Effector memory CD8-positive, alpha-beta T cell (primary cell): ENCODE results near the gene AMER3.
"Not testable (repeated sequence)": the region's sequence is repeated elsewhere in the genome, so short reads cannot be mapped to it uniquely, and the experiment has no call there.

Experiments used
- ATAC-seq: fragments of 150-1000 bp; cut with Tn5 transposase; replicated peaks from 2 replicates; pipeline ENCODE4 v1.10.0; 2021; ENCODE audit warnings: mild to moderate bottlenecking, moderate library complexity
- DNase-seq, 3 experiments: peaks; one replicate each; pipeline ENCODE4 v3.0.0; 2021
- H3K27ac Mint-ChIP-seq, 2 donors: one replicate each; pipeline ENCODE4 v1.8.0; 2022; ENCODE audit warnings: mild to moderate bottlenecking in 2 of 2, mixed read lengths in 2 of 2, moderate library complexity in 2 of 2
- H3K27me3 Mint-ChIP-seq, 2 donors: one replicate each; pipeline ENCODE4 v1.8.0; 2022; ENCODE audit warnings: mixed read lengths in 2 of 2
- H3K36me3 Mint-ChIP-seq: one replicate; pipeline ENCODE4 v1.8.0; 2022; ENCODE audit warnings: mild to moderate bottlenecking, moderate library complexity, mixed read lengths; ENCODE audit not compliant: insufficient read depth
- H3K4me1 Mint-ChIP-seq, 2 donors: one replicate each; pipeline ENCODE4 v1.8.0; 2022; ENCODE audit warnings: low read depth in 2 of 2, mixed read lengths in 2 of 2
- H3K4me3 Mint-ChIP-seq, 2 donors: one replicate each; pipeline ENCODE4 v1.8.0; 2022; ENCODE audit warnings: mild to moderate bottlenecking in 2 of 2, mixed read lengths in 2 of 2, moderate library complexity in 2 of 2
- H3K9me3 Mint-ChIP-seq, 2 donors: one replicate each; pipeline ENCODE4 v1.8.0; 2022; ENCODE audit warnings: mixed read lengths in 2 of 2
- total RNA-seq, 9 experiments: gene quantifications; one replicate each; lab custom pipeline; 2026; lab: John Stamatoyannopoulos, UW

The AMER3 gene, protein sequence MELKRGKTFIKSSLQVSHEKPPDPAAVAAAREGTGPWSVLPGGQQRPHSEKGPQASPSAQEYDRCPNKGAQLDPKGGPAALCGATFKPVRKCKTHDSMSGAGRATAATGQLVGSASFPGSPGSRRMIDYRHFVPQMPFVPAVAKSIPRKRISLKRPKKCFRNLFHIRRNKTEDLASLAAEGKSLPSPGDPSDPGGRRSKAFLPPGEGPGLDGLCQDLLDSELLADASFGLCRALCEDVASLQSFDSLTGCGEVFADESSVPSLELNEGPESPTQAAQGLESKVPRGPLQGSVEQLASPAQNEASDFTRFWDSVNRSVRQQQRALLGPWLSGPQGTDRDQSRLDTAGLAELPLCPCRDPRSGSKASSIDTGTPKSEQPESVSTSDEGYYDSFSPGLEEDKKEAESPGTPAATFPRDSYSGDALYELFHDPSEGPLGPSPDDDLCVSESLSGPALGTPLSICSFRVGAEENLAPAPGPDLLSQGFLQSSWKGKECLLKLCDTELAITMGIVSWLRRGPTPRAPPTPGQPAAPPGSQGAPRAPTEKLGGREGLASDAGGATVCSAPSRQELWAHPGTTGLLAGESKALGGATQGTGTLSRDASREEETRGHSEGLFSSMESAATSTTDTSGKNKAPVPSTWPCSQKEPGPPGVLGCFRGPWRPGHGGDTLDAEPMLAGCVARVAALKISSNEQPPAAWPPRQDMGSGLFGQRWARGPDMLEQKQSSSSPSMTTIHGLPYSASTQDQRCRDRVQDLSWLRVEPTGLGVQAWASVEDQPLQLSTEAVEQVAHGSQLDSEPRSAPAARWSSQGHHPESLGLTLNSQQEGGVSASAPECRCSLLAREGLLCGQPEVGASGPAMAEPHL
- total RNA-seq, result 0 reads per million in 9 experiments

GRCh38 chr2:130755256-130756052 lies at the start of gene AMER3:
Gene AMER3 (plus strand): TSS chr2:130755540. CDS start chr2:130762073, 6,533 bp downstream.
- no peak for DNase-seq
- Mint-ChIP-seq H3K4me1 (peaks cover 0 to 9% of the 10 kb centered on the region in 2 donors), H3K27ac (no peak within 1 kb of the TSS), H3K36me3 (no peaks in the 10 kb centered on the region), H3K9me3 (no peaks in the 10 kb centered on the region), H3K4me3 (peak within 1 kb of the TSS; percentile 61 to 63), H3K27me3 (peaks cover 58 to 67% of the 10 kb centered on the region in 2 donors)
- ATAC-seq, result no peak

- H3K4me3 Mint-ChIP-seq, ATAC-seq, H3K36me3 Mint-ChIP-seq, H3K27ac Mint-ChIP-seq, DNase-seq, H3K9me3 Mint-ChIP-seq, H3K27me3 Mint-ChIP-seq, H3K4me1 Mint-ChIP-seq: not testable (repeated sequence)
Observed at GRCh38 chr2:130714795-130715194, 40.5 kb upstream of the AMER3 start.

GRCh38 chr2:130720036-130720435 lies 35.3 kb upstream of the AMER3 start:
- Mint-ChIP-seq H3K27ac (no peak overlapping the region), H3K9me3 (no peaks in the 10 kb centered on the region), H3K4me3 (no peak overlapping the region), H3K36me3 (no peaks in the 10 kb centered on the region), H3K27me3 (peaks cover 19% of the 10 kb centered on the region in 2 donors), H3K4me1 (no peaks in the 10 kb centered on the region)
- ATAC-seq (no peak), DNase-seq (no peak)

- H3K36me3 Mint-ChIP-seq, result no peaks in the 10 kb centered on the region
- H3K4me1 Mint-ChIP-seq, result no peaks in the 10 kb centered on the region
- H3K9me3 Mint-ChIP-seq, result no peaks in the 10 kb centered on the region
- ATAC-seq (no peak), DNase-seq (no peak)
- H3K4me3 Mint-ChIP-seq, result no peak overlapping the region
- no peak overlapping the region for H3K27ac Mint-ChIP-seq
- peaks cover 19% of the 10 kb centered on the region in 2 donors for H3K27me3 Mint-ChIP-seq
Observed at GRCh38 chr2:130720528-130720927, 34.8 kb upstream of the AMER3 start.

DNA sequence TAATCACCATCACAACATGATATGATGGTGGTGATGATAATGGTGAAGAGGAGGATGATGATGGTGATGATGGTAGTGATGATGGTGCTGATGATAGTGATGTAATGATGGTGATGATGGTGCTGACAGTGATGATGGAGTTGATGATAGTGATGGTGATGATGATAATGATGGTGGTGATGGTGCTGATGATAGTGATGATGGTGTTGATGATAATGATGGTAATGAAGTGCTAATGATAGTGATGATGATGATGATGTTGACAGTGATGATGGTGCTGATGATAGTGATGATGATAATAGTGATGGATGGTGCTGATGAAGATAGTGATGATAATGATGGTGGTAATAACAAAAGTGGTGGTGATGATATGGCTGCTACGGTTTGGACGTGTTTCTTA lies 30.9 kb upstream of the AMER3 start:
- peaks cover 0 to 2% of the 10 kb centered on the region in 2 donors for H3K9me3 Mint-ChIP-seq
- H3K4me1 Mint-ChIP-seq, result peaks cover 7 to 16% of the 10 kb centered on the region in 2 donors
- peaks cover 19% of the 10 kb centered on the region in 2 donors for H3K27me3 Mint-ChIP-seq
- no peak overlapping the region for H3K4me3 Mint-ChIP-seq
- DNase-seq, result no peak
- H3K36me3 Mint-ChIP-seq, result peaks cover 17% of the 10 kb centered on the region
- no peak for ATAC-seq
- no peak overlapping the region for H3K27ac Mint-ChIP-seq

- peaks cover 9 to 19% of the 10 kb centered on the region in 2 donors for H3K4me1 Mint-ChIP-seq
- H3K27ac Mint-ChIP-seq, result peak overlapping the region; percentile 92 to 94
- peaks cover 0 to 5% of the 10 kb centered on the region in 2 donors for H3K9me3 Mint-ChIP-seq
- DNase-seq (no peak), ATAC-seq (no peak)
- H3K27me3 Mint-ChIP-seq, result peaks cover under 1 to 2% of the 10 kb centered on the region in 2 donors
- peak overlapping the region; percentile 82 to 88 for H3K4me3 Mint-ChIP-seq
- peaks cover 17% of the 10 kb centered on the region for H3K36me3 Mint-ChIP-seq
Observed at GRCh38 chr2:130726614-130727180, 28.6 kb upstream of the AMER3 start.

DNA sequence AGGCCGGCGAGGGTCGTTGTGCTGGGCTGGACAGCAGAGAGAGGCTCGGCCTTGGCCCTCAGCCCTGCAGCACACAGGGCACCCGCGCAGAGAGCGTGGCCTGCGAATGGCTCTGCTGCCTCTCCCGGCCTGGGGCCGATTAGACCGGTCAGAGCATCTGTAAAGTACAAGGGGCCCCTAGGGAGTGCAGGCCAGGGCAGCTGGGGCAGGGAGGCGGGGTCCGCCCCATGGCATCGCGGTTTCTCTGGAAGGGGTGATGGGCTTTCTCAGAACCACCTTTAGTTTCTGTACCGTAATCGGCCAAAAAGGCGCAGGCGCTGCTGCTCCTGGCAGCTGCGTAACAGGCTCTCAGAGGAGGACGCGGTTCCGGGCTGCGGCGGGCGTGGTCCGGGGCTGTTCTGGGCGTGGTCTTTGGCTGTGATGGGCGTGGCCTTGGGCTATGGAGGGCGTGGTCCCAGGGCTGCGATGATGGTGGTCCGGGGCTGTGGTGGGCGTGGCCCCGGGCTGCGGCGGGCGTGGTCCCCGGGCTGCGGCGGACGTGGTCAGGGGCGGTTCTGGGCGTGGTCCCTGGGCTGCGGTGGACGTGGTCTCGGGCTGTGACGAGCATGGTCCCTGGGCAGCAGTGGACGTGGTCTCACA lies 27.9 kb upstream of the AMER3 start:
- peak overlapping the region; percentile 82 to 88 for H3K4me3 Mint-ChIP-seq
- H3K4me1 Mint-ChIP-seq, result peaks cover 9 to 19% of the 10 kb centered on the region in 2 donors
- peaks cover 17% of the 10 kb centered on the region for H3K36me3 Mint-ChIP-seq
- H3K9me3 Mint-ChIP-seq, result peaks cover 0 to 5% of the 10 kb centered on the region in 2 donors
- H3K27me3 Mint-ChIP-seq, result no peaks in the 10 kb centered on the region
- H3K27ac Mint-ChIP-seq, result peak overlapping the region; percentile 92 to 94
- ATAC-seq, result peak; percentile 85
- peak; percentile 92 to 95 (median 93) for DNase-seq

- ATAC-seq (peak; percentile 64), DNase-seq (peak; percentile 41 to 48 (median 43))
- H3K4me1 Mint-ChIP-seq, result peaks cover 9 to 19% of the 10 kb centered on the region in 2 donors
- peaks cover 17% of the 10 kb centered on the region for H3K36me3 Mint-ChIP-seq
- H3K9me3 Mint-ChIP-seq, result peaks cover 0 to 5% of the 10 kb centered on the region in 2 donors
- peak overlapping the region; percentile 92 to 94 for H3K27ac Mint-ChIP-seq
- H3K4me3 Mint-ChIP-seq, result peak overlapping the region; percentile 82 to 88
- H3K27me3 Mint-ChIP-seq, result no peaks in the 10 kb centered on the region
Observed at GRCh38 chr2:130728007-130728454, 27.3 kb upstream of the AMER3 start.

DNA sequence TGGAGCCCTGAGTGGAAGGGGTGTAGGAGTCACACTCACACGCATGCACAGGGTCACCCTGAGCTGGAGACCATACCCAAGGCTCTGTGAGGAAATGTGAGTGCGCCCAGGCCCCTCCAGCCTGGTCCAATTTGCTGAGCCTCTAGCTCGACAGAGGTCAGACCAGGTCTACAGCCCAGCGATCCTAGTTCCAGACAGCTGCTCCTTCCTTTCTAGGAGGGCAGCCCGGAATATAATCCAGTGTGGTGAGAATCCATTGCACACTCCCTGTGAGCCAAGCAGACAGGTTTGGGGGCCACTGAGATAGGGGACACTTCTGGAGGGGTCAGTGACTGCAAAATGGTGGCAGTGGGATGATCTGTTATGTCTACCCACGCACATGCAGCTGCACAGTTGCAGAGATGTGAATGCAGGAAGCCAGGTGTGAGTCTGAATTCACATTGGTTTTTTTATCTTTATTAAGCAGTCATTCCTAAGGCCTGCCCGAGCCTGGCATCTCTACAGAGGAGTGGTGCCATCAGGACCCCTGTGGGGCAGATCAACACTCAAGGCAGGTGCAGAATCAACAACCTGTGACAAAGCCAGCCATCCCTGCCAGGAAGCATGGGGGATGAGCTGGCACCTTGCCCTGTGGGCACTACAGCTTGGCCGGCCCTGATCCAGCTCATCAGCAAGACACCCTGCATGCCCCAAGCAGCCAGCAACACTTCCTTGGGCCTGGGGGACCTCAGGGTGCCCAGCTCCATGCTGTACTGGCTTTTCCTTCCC lies 26.6 kb upstream of the AMER3 start, which contains the start of gene GPR148:
Gene GPR148 (plus strand): TSS at position 522 of the 768 bp plus-strand sequence. CDS start 82 bp downstream, at position 604.
- Mint-ChIP-seq H3K36me3 (peaks cover 17% of the 10 kb centered on the region), H3K27me3 (no peaks in the 10 kb centered on the region), H3K4me1 (peaks cover 9 to 19% of the 10 kb centered on the region in 2 donors), H3K27ac (peak within 1 kb of the TSS; percentile 92 to 94), H3K9me3 (peaks cover 0 to 5% of the 10 kb centered on the region in 2 donors), H3K4me3 (peak within 1 kb of the TSS; percentile 82 to 88)
- DNase-seq (no peak), ATAC-seq (no peak)

- Mint-ChIP-seq H3K27ac (peak overlapping the region; percentile 8 to 94), H3K4me1 (peaks cover 9 to 19% of the 10 kb centered on the region in 2 donors), H3K4me3 (peak overlapping the region; percentile 17 to 43), H3K36me3 (peaks cover 17% of the 10 kb centered on the region), H3K9me3 (peaks cover 0 to 12% of the 10 kb centered on the region in 2 donors), H3K27me3 (no peaks in the 10 kb centered on the region)
- DNase-seq (no peak), ATAC-seq (no peak)
Observed at GRCh38 chr2:130729322-130730299, 25.7 kb upstream of the AMER3 start.

GRCh38 chr2:130732257-130732656 lies 23.1 kb upstream of the AMER3 start:
- not testable (repeated sequence) for H3K27ac Mint-ChIP-seq, H3K4me3 Mint-ChIP-seq, DNase-seq, H3K27me3 Mint-ChIP-seq, ATAC-seq
- peaks cover 4 to 16% of the 10 kb centered on the region in 2 donors for H3K9me3 Mint-ChIP-seq
- H3K4me1 Mint-ChIP-seq, result peaks cover 9 to 12% of the 10 kb centered on the region in 2 donors
- H3K36me3 Mint-ChIP-seq, result peaks cover 15% of the 10 kb centered on the region
